Measurements from ENCODE around the gene ARL8B. TPM values are rescaled to one million over a fixed set of nuclear protein-coding genes. Genes with fewer than 3 reads are reported as not detected.

The ARL8B gene
- total and polyA plus RNA-seq, 2 donors (not counting 1 experiment from before 2014, with no cell fraction given) = 14.5 to 67.3 TPM

- Histone ChIP-seq H3K9ac (ENCODE audit: low read length) (no peak overlapping the region), H3K4me2 (replicated peaks; ENCODE audit: low read depth, low read length, poor library complexity, severe bottlenecking) (no peak overlapping the region), H3K4me1 (ENCODE audit: control insufficient read depth in 2 of 2, insufficient read depth in 2 of 2, low read length in 2 of 2) (no peaks in the 10 kb centered on the region), H3K27ac (ENCODE audit: low read length in 2 of 2) (no peak overlapping the region), H3K27me3 (replicated peaks in 1 of 4; ENCODE audit: control extremely low read depth in 1 of 4, control insufficient read depth in 3 of 4, insufficient read depth in 4 of 4, low read length in 3 of 4) (peaks cover 0 to 3% (median 0%) of the 10 kb centered on the region in 4 experiments), H3K36me3 (replicated peaks in 1 of 2; ENCODE audit: control extremely low read depth in 1 of 2, control insufficient read depth in 1 of 2, extremely low read depth in 1 of 2, insufficient read depth in 2 of 2, low read length in 1 of 2) (no peaks in the 10 kb centered on the region), H3K4me3 (ENCODE audit: control extremely low read depth in 1 of 5, extremely low read depth in 1 of 5, insufficient read depth in 1 of 5, low read depth in 2 of 5, low read length in 4 of 5) (no peak overlapping the region), H3K9me3 (ENCODE audit: control extremely low read depth in 1 of 3, control insufficient read depth in 2 of 3, insufficient read depth in 1 of 3, low read length in 2 of 3) (no peaks in the 10 kb centered on the region), H2AFZ (ENCODE audit: insufficient read depth, low read depth, low read length, poor library complexity, severe bottlenecking) (no peak overlapping the region), H4K20me1 (ENCODE audit: control insufficient read depth, insufficient read depth, low read length, poor library complexity, severe bottlenecking) (no peaks in the 10 kb centered on the region), H3K79me2 (ENCODE audit: control insufficient read depth, insufficient read depth, low read length) (no peaks in the 10 kb centered on the region)
- WGBS (ENCODE audit: insufficient coverage) = no CpG with 5 or more reads among the region's 3 CpGs
- Mint-ChIP-seq H3K9me3 (ENCODE audit: insufficient read depth) (no peaks in the 10 kb centered on the region), H3K27ac (no peak overlapping the region), H3K4me1 (peaks cover 1% of the 10 kb centered on the region), H3K27me3 (peaks cover 10% of the 10 kb centered on the region), H3K4me3 (no peak overlapping the region)
- ATAC-seq (ENCODE audit: low read depth) (no peak), DNase-seq (no peak)
- CTCF ChIA-PET = no interaction called here
- intact Hi-C loops (cut with micrococcal nuclease) = no loop called here
- POLR2A ChIA-PET = no interaction called here
- no peak for TF ChIP-seq EZH2 (IDR thresholded peaks at IDR 0.05; ENCODE audit: borderline replicate concordance, insufficient read depth, low read depth, low read length, poor library complexity, severe bottlenecking)
- TF ChIP-seq, protein P1, sequence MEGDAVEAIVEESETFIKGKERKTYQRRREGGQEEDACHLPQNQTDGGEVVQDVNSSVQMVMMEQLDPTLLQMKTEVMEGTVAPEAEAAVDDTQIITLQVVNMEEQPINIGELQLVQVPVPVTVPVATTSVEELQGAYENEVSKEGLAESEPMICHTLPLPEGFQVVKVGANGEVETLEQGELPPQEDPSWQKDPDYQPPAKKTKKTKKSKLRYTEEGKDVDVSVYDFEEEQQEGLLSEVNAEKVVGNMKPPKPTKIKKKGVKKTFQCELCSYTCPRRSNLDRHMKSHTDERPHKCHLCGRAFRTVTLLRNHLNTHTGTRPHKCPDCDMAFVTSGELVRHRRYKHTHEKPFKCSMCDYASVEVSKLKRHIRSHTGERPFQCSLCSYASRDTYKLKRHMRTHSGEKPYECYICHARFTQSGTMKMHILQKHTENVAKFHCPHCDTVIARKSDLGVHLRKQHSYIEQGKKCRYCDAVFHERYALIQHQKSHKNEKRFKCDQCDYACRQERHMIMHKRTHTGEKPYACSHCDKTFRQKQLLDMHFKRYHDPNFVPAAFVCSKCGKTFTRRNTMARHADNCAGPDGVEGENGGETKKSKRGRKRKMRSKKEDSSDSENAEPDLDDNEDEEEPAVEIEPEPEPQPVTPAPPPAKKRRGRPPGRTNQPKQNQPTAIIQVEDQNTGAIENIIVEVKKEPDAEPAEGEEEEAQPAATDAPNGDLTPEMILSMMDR (IDR thresholded peaks at IDR 0.05) = no peak
Measured at GRCh38 chr3:5079761-5080160, 42.3 kb upstream of the ARL8B start.

DNA sequence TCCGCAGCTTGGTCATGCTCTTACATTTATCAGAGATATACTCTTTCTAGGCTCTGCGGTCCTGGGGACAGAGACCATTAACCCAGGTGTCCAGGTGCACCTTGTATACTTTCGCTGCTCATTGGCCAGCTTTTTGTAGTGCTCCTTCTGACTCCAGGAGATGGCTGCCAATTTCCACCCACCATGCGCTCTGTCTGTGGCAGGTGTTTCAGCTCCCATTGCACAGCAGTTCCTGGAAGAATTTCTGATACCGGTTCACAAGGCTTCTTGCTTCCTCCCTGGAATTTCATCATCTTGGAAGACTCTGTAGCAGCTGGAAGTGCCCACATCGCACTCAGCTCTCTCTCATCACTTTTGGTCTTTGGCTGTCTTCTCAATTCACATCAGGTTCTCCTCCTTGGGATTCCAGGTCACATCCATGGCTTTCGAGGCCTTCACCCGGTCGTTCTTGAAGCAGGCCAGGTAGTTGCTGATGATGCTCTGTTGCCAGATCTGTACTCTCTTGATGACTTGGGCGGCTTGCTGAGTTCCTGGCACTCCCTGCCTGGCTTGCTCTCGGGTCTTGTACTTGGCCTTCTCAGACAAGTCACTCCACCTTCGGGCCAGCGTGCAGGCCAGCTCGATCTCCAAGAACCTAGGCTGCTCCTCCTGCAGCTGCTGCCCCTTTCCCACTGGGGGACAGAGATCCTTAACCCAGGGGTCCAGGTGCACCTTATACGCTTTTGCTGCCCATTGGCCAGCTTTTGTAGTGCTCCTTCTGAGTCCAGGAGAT is 41.1 kb upstream of the ARL8B start:
- no peak overlapping the region for H3K27ac ChIP-seq (ENCODE audit: low read length in 2 of 2)
- Mint-ChIP-seq H3K4me1 (peaks cover 1% of the 10 kb centered on the region), H3K9me3 (ENCODE audit: insufficient read depth) (no peaks in the 10 kb centered on the region), H3K27ac (no peak overlapping the region), H3K27me3 (peaks cover 10% of the 10 kb centered on the region), H3K4me3 (no peak overlapping the region)
- no peak overlapping the region for H3K9ac ChIP-seq (ENCODE audit: low read length)
- ChIA-PET POLR2A (no interaction called here), CTCF (no interaction called here)
- intact Hi-C loops (cut with micrococcal nuclease) = no loop called here
- whole genome bisulfite sequencing (ENCODE audit: insufficient coverage) = 87% methylated on average over 15 of the region's 15 CpGs
- no peak for ATAC-seq (ENCODE audit: low read depth)
- H2AFZ ChIP-seq (ENCODE audit: insufficient read depth, low read depth, low read length, poor library complexity, severe bottlenecking) = no peak overlapping the region
- H3K9me3 ChIP-seq (ENCODE audit: control extremely low read depth in 1 of 3, control insufficient read depth in 2 of 3, insufficient read depth in 1 of 3, low read length in 2 of 3) = no peaks in the 10 kb centered on the region
- H3K79me2 ChIP-seq (ENCODE audit: control insufficient read depth, insufficient read depth, low read length) = no peaks in the 10 kb centered on the region
- no peak overlapping the region for H3K4me2 ChIP-seq (replicated peaks; ENCODE audit: low read depth, low read length, poor library complexity, severe bottlenecking)
- TF ChIP-seq, protein P1 (IDR thresholded peaks at IDR 0.05) = no peak
- no peak for TF ChIP-seq EZH2 (IDR thresholded peaks at IDR 0.05; ENCODE audit: borderline replicate concordance, insufficient read depth, low read depth, low read length, poor library complexity, severe bottlenecking)
- no peaks in the 10 kb centered on the region for H3K4me1 ChIP-seq (ENCODE audit: control insufficient read depth in 2 of 2, insufficient read depth in 2 of 2, low read length in 2 of 2)
- no peaks in the 10 kb centered on the region for H4K20me1 ChIP-seq (ENCODE audit: control insufficient read depth, insufficient read depth, low read length, poor library complexity, severe bottlenecking)
- H3K36me3 ChIP-seq (replicated peaks in 1 of 2; ENCODE audit: control extremely low read depth in 1 of 2, control insufficient read depth in 1 of 2, extremely low read depth in 1 of 2, insufficient read depth in 2 of 2, low read length in 1 of 2) = no peaks in the 10 kb centered on the region
- no peak overlapping the region for H3K4me3 ChIP-seq (ENCODE audit: control extremely low read depth in 1 of 5, extremely low read depth in 1 of 5, insufficient read depth in 1 of 5, low read depth in 2 of 5, low read length in 4 of 5)
- DNase-seq = no peak
- H3K27me3 ChIP-seq (replicated peaks in 1 of 4; ENCODE audit: control extremely low read depth in 1 of 4, control insufficient read depth in 3 of 4, insufficient read depth in 4 of 4, low read length in 3 of 4) = peaks cover 0 to 3% (median 0%) of the 10 kb centered on the region in 4 experiments
